ENCODE measurements around the gene PCDH9. TPM values are rescaled to one million over a fixed set of nuclear protein-coding genes. Genes with fewer than 3 reads are reported as not detected.

The PCDH9 gene
- total and polyA plus RNA-seq, 10 of the 15 experiments (the other 5 are each of a cell fraction or from before 2014, with no cell fraction given): 0.02 to 2.3 (median 0.05) TPM; not detected in 1

- TF ChIP-seq PBX3 (IDR thresholded peaks at IDR 0.05; ENCODE audit: insufficient replicate concordance, low read depth, low read length) (peak; percentile 85), SIN3A (IDR thresholded peaks at IDR 0.05; ENCODE audit: low read depth, low read length) (no peak), BMI1 (IDR thresholded peaks at IDR 0.05; ENCODE audit: borderline replicate concordance) (0 out of 2 replicates have a peak, but pooled peaks have one; percentile 8), ZNF217 (IDR thresholded peaks at IDR 0.05) (no peak), ATF7 (IDR thresholded peaks at IDR 0.05; ENCODE audit: low read depth) (peak; percentile 44; the same call in 1 of the 2 replicates), CTCF (IDR thresholded peaks at IDR 0.05 in 2 of 3, conservative IDR thresholded peaks at IDR 0.05 in 1 of 3; ENCODE audit: control insufficient read depth in 2 of 3, extremely low read depth in 1 of 3, insufficient read depth in 1 of 3, low read depth in 3 of 3, low read length in 3 of 3) (no peak)
These were observed 235.5 kb downstream of the PCDH9 start (continued) for GRCh38 chr13:66994517-66995202.

DNA sequence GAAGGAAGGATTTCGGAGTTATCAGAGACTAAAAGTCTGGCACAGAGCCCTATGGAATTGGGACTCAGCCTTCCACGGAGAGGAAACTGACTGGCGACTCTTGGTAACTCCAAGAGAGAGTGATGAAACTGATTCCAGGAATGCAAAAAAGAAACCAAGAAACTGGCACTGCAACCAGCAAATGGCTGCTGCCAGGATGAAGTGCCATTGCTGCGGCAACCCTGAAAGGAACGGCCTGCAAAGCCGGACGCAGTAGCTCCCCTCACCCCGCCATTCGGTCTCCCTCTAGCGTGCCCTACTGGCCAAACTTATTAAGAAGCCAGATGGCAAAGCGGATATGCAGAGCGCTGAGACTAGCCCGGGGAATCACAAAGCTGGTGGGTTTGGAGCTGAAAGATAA, 236.0 kb downstream of the PCDH9 start:
- Histone ChIP-seq H2AFZ (ENCODE audit: control insufficient read depth, low read depth, low read length) (no peak overlapping the region), H3K36me3 (ENCODE audit: control insufficient read depth in 2 of 2, insufficient read depth in 2 of 2, low read length in 1 of 2) (no peaks in the 10 kb centered on the region), H3K79me2 (ENCODE audit: control insufficient read depth, insufficient read depth, low read length) (no peaks in the 10 kb centered on the region), H4K20me1 (ENCODE audit: control insufficient read depth, insufficient read depth) (no peaks in the 10 kb centered on the region), H3K27ac (ENCODE audit: control insufficient read depth, insufficient read depth) (no peak overlapping the region), H3K9ac (ENCODE audit: control insufficient read depth, insufficient read depth, low read length) (no peak overlapping the region), H3K4me1 (ENCODE audit: control insufficient read depth, insufficient read depth, low read length) (no peaks in the 10 kb centered on the region), H3K4me3 (no peak overlapping the region), H3K4me2 (ENCODE audit: control insufficient read depth, insufficient read depth) (no peak overlapping the region), H3K27me3 (replicated peaks in 1 of 2; ENCODE audit: control insufficient read depth in 2 of 2, insufficient read depth in 2 of 2, low read length in 1 of 2) (no peaks in the 10 kb centered on the region), H3K9me3 (replicated peaks; ENCODE audit: control insufficient read depth, insufficient read depth, low read length) (no peaks in the 10 kb centered on the region)
- ChIA-PET RAD21 (ENCODE audit: unreplicated experiment) (interaction anchor here (1.2 kb wide), 1 partner anchor 36 kb away, joined by 3 read pairs; no protein-coding TSS in a partner anchor), SMC1A (ENCODE audit: uncharacterized antibody, unreplicated experiment) (interaction anchor here (1.0 to 2.8 kb wide), 8 partner anchors 9 to 129 kb away, joined by 3 to 14 read pairs (median 4); no protein-coding TSS in a partner anchor), POLR2A (interaction anchor here (1.5 kb wide), 1 partner anchor 36 kb away, joined by 3 read pairs; no protein-coding TSS in a partner anchor), CTCF (interaction anchor here (0.8 to 2.9 kb wide), 5 partner anchors 10 to 262 kb away, joined by 3 to 8 read pairs (median 3); no protein-coding TSS in a partner anchor)
- DNase-seq (ENCODE audit: low read depth, low spot score): no peak
- no peak for FAIRE-seq
- in situ Hi-C loops (cut with MboI): no loop called here
- intact Hi-C loops (cut with micrococcal nuclease; ENCODE audit: unreplicated experiment): no loop called here
- WGBS (ENCODE audit: insufficient coverage, insufficient replicate concordance, low lambda C conversion rate, missing lambda C conversion rate): 13% methylated on average over 13 of the region's 13 CpGs
- BruUV-seq (replicated peaks): no TSS peak
- ATAC-seq: no peak
- TF ChIP-seq E2F8 (IDR thresholded peaks at IDR 0.05; ENCODE audit: low read depth, partially characterized antibody) (no peak), IRF4 (IDR thresholded peaks at IDR 0.05; ENCODE audit: low read depth, low read length) (no peak), TBL1XR1 (IDR thresholded peaks at IDR 0.05; ENCODE audit: low read depth, low read length) (no peak), CHD1 (IDR thresholded peaks at IDR 0.05; ENCODE audit: low read depth, low read length) (no peak), MTA3 (IDR thresholded peaks at IDR 0.05; ENCODE audit: borderline replicate concordance, low read length) (no peak), IRF5 (IDR thresholded peaks at IDR 0.05; ENCODE audit: borderline replicate concordance) (no peak), SREBF1 (IDR thresholded peaks at IDR 0.05; ENCODE audit: low read length) (no peak)
